HG03045 (cell line): ENCODE data around the gene SLC35F6.
A peak's percentile ranks its signal among the peaks of the same experiment; 100 is the strongest.
"Not testable (repeated sequence)": the region's sequence is repeated elsewhere in the genome, so short reads cannot be mapped to it uniquely, and the experiment has no call there.

Experiments used
- ATAC-seq: cut with Tn5 transposase; IDR thresholded peaks from one replicate; pipeline ENCODE4 v1.9.1; 2021; ENCODE audit warnings: mild to moderate bottlenecking, moderate library complexity; ENCODE audit not compliant: unreplicated experiment

SLC35F6 gene

DNA sequence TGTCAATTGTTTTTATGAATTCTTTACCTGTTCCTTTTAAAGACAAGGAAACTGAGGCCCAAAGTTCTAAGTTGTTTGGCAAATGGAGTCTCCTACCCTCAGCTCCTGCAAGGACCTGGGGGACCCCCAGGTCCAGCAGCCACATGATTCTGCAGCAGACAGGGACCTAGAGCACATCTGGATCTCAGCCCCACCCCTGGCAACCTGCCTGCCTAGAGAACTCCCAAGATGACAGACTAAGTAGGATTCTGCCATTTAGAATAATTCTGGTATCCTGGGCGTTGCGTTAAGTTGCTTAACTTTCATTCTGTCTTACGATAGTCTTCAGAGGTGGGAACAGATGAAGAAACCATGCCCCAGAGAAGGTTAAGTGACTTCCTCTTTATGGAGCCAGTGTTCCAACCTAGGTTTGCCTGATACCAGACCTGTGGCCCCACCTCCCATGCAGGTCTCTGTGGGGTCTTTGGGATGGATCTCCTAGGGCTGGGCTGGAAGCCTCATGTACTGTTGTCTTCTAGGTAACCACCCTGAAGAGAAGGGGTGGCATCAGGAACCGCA is 16.2 kb downstream of the SLC35F6 start:
- no peak for ATAC-seq

DNA sequence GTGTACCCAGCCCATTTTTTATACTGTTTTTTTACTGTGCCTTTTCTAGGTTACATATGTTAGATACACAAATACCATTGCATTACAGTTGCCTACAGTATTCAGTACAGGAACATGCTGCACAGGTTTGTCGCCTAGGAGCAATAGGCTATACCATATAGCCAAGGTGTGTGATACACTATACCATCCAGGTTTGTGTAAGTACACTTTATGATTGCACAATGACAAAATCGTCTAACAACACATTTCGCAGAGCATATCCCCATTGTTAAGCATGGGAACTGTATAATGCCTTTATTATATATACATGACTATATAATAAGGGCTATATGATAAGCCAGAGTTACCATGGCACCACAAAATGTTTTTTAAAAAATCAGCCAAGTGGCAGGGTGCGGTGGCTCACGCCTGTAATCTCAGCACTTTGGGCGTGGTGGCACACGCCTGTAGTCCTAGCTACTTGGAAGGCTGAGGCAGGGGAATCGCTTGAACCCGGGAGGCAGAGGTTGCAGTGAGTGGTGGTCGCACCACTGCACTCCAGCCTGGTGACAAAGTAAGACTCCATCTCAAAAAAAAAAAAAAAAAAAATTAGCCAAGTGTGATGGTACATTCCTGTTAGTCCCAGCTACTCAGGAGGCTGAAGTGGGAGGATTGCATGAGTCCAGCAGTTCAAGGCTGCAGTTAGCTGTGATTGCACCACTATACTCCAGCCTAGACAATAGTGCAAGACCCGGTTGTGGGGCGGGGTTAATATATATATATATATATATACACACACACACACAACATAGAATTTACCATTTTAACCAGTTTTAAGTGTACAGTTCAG is 19.0 kb downstream of the SLC35F6 start:
- no peak for ATAC-seq

DNA sequence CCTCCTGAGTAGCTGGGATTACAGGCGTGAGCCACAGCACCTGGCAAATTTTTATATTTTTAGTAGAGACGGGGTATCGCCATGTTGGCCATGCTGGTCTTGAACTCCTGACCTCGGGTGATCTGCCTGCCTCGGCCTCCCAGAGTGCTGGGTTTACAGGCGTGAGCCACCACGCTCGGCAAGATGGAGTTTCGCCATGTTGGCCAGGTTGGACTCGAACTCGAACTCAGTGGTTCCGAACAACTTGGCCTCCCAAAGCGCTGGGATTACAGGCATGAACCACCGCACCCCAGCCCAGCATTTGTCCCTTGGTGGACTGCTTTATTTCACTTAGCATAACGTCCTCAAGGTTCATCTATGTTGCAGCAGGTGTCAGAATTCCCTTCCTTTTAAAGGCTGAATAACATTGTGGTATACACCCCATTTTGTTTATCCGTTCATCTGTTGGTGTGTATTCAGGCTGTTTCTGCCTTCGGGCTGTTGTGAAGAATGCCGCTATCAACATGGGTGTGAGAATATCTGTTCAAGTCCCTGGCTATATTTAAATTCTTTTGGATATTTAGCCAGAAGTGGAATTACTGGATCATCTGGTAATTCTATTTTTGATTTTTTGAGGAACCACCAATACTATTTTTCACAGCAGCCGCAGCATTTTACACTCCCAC is 20.6 kb downstream of the SLC35F6 start:
- no peak for ATAC-seq

DNA sequence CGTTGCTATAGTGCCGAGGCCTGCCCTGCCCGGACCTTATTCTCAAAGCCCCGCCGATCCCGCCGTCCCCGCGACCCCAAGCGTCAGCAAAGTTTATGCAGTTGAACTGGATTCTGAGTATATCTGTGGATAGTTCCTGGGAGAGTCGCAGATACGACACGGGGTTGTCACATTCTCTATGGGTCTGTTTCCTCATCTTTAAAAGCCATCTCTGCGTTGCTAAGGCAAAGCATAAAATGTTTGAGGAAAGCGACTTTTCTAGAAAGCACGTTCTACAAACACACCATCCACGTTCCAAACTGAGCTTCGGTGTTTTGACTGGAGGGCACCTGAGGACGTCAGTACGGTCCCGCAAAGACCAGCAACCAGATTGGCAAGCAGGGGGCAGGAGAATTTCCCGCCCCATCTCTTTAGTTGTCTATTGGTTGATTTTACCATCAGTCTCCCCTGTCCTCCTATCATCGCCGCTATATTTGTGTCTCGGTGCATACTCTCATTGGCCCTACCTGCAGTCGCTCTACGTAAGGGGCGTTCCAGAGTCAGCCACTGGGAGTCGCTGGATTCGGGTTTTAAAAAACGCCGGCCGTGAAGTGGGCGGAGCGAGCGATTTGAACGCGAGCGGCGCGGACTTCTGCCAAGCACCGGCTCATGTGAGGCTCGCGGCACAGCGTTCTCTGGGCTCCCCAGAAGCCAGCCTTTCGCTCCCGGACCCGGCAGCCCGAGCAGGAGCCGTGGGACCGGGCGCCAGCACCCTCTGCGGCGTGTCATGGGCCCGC is 21.5 kb downstream of the SLC35F6 start, which contains the start of gene CENPA:
TSS of gene CENPA (plus strand) at position 626 of the 776 bp plus-strand sequence. CDS start at position 767, 141 bp downstream.
- peak; percentile 98 for ATAC-seq

DNA sequence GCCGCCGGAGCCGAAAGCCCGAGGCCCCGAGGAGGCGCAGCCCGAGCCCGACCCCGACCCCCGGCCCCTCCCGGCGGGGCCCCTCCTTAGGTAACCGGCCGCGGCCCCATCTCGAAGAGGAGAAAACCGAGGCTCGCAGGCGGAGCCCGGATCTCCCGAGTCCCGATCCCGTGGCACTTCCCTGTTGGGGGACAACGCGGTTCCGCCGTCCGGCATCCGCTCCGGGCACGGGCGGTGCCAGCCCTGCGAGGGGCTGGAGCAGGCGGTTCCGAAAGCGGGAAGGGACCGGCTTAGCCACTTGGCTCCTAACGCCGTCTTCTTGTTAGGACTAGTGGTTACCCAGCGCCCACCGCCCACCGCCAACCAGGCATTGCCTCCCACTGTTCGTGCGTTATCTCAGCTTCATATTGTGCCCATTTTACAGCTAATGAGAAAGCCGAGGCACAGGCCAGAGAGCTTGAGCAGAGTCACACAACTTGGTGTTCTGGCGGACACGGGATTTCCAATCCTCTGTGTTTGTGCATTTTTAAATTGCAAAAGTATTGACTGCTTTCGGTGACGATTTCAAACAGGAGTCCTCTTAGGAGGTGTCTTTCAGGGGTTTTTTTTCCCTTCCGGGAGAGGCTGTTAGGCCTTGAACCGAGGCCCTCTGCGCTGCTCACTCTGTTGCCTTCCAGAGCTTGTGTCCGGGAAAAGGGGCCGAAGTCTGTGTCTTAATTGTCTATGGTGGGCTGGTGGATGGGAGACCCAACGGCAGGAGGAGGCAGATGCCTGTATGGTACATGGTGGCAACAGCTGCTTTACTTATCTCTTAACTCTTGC is 22.3 kb downstream of the SLC35F6 start:
- peak; percentile 13 for ATAC-seq

DNA sequence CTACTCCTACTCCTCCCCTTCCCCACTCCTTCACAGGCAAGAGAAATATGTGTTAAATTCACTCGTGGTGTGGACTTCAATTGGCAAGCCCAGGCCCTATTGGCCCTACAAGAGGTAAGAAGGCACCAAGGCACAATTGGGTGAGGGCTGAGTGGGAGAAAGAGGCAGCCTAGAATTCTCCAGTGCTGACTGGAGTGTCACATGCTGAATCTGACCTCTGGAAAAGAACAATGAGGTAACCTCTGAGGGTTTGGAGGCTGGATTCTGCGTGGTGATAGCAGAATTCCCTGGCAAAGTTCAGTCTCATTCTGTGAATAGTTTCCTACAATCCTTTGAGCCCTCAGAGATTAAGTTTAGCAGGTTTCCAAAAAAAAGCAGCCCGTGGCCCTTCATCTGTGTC is 28.6 kb downstream of the SLC35F6 start:
- no peak for ATAC-seq

DNA sequence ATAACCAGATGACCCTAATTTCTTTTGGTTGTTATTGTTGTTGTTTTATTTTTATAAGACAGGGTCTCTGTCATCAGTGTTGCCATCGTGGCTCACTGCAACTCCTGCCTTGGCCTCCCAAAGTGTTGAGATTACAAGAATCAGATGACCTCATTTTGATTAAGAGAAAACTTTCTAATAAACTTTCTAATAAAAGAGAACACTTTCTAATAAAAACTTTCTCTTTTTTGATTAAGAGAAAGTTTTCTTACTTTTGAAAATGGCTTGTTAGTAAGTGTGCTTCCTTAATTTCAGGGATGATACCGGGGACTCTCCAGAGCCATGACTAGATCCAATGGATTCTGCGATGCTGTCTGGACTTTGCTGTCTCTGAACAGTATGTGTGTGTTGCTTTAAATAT is 29.4 kb downstream of the SLC35F6 start:
- no peak for ATAC-seq

DNA sequence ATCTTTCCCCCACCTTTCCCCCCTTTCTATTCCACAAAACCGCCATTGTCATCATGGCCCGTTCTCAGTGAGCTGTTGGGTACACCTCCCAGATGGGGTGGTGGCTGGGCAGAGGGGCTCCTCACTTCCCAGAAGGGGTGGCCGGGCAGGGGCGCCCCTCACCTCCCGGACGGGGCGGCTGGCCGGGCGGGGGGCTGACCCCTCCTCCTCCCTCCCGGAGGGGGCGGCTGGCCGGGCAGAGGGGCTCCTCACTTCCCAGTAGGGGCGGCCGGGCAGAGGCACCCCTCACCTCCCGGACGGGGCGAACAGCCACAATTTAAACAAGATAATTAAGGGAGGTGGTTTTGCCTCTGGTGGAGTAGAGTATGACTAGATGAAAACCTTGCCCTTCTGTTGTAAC is 31.1 kb downstream of the SLC35F6 start:
- ATAC-seq = not testable (repeated sequence)

DNA sequence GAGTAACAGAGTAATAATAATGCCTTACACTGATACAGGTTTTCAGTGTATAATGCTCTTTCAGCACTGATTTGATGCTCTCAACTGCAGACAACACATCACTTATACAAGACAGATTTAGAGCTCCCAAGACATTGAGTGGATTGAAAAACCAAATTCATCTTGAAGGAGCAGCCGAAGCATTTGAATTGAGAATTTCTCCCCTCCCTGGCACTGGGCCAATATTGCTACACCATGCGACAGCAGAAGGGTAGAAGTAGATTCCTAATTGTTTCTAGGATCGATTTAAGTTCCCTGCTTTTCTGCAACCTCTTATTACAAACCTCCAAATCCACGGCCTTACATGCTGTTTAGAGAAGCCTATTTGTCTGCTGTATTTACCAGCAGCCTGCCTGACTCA is 37.2 kb downstream of the SLC35F6 start:
- no peak for ATAC-seq

DNA sequence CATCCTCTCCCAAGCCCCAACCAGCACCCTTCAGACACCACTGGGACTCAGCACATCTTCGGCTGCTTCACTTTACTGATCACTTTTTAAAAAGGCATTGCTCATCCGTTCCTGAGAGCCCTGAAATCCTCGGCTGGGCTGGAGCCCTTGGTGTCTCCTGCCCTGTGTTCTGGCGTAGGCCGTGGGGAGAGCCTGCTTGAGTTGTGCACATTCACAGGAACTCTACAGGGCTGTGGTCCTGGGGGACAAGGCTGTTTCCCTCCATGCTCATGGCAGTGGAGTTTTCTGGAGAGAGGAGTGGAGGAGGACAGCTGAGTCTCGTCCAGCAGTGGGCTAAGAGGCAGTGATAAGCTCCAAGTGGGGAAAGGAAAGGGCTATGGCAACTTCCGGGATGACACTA is 37.7 kb downstream of the SLC35F6 start:
- no peak for ATAC-seq

DNA sequence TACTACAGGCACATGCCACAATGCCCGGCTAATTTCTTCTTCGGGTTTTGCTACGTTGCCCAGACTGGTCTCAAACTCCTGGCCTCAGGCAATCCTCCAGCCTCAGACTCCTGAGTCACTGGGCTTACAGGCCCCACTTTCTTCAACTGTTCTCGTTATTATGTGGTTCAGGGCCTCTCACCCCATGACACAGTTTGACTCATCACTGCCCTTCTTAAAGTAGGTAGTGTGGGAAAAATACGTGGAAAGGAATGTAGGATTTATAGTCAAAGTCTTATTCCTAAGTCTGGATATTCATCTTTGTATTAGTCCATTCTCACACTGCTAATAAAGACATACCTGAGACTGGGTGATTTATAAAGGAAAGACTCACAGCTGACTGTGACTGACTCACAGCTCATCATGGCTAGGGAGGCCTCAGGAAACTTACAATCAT is 41.2 kb downstream of the SLC35F6 start:
- no peak for ATAC-seq

DNA sequence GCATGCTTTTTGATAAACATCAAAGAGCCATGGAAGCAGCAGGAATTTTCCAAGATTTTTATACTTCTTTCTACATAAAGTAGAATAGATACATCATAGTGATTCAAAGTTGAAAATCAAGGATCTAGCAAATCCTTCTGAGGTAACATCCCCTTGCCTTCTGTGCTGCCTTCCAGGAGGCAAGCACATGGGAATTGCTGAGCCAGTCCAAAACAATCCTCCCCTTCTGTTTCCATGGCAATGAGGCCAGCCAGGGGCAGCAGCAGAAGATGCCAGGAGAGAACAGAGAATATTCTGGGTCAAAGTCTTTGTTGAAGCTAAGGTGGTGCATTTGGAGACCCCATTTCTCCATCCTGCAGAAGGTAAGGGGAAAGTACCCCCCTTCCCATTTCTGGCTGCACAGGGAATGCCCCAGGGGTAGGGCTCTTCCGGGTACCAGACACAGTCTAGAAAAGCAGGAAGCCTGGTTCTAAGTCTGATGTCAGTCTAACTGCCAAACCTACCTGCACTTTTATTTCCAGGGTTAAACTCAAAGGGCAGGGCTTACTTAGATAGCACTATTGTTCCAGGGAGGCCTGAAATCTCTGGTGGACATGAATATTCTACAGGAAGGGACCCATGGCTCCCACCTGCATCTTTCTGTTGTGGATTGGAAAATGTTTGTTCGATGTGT is 43.8 kb downstream of the SLC35F6 start:
- ATAC-seq = no peak

DNA sequence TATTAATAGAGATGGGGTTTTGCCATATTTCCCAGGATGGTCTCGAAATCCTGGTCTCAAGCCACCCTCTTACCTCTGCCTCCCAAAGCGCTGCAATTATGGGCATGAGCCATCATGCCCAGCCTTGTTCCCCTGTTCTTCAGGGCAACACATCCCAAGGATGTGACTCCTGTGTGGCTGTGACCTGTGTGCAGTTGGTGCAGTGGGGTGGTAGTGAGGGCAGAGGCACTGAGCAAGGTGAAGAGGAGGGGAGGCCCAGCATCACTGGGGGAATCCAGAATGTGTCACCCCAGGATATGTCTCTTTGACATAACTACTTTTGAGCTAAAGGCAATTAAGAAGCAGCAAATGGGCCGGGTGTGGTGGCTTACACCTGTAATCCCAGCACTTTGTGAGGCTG is 45.1 kb downstream of the SLC35F6 start:
- ATAC-seq = no peak

DNA sequence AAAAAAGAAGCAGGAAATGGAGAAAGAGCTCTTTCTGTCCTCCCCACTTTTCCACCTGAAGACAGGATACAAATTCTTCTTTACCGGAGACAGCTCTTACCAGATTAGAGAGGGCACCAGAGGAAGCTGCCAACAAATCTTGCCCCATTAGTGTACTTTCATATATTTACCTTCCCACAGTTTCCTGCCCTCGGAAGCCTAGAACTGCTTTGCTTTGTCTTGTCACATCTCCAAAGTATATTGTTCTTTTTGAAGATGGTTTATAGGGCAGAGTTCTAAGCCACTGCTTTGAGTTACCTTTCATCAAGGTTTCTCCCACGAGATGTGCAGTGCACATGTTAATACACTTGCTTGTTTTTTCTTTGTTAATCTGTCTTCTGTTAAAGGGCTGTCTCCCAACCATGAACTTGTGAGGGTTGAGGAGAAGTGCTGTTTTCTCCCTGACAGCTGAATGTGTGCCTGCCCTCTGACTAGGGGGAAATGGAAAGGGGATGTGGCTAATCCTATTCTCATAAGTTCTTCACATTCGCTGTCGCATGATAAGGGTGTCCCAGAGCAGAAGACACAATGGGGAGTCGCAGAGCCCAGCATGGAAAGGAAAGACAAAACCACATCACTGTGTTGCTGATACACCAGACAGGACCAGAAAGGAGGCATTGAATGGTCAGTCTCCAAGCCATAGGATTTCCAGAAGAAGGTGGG is 45.9 kb downstream of the SLC35F6 start:
- no peak for ATAC-seq

DNA sequence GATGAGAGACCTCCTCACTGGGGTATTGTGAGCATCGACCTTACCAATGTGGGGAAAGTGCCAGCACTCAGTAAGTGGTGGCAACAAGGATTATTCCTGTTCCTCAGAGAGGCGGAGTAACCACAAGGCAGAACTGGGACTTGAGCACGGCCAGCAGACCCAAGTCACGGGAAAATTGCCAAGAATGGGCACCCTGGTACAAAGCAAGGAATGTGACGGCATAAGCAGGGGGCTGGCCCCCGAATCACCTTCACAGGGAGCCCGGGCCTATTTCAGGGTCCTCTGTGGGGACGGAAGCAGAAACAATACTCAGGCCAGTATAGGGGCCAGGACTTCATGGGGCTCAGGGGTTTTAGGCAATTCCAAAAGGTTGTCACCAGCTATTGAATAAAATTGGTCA is 47.2 kb downstream of the SLC35F6 start:
- ATAC-seq = no peak

DNA sequence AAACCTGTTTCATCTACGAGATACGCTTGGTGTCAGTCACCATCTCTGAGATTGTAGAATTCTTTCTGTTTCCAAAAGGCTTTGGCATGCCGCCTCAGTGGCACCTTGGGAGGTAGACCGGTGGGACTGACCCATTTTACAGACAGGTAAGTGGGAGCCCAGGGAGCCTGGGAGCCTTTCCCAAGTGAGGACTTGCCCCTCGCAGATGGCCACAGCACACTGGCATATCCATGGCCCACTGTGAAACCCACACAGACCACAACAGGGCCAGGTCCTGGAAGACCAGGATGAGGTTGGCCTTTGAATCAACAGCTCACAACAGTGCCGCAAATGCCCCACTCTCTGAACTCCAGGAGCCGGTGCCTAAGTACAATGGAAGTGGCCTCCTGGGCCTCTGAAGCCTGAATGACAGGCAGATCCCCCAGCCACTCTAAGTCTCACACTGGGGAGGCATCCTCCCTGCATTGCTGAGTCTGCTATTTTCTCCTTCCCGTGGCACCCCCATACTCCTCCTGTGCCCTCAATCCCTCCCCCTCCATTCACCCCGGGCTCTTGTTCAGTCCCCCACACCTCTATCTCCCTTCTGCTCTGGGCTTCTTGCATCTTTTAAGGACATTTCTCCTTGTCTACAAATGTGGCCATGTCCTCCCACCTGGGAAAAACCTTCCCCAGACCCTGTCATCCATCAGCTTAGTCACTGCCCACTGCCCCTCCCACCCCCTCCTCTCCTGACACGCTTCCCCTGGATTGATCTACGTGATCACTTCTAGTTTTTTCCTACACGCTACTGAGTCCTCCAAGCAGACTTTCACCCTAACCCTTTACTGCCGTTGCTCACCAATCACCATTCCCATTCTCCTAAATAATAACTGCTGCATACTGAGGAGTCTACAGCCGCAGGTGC is 48.0 kb downstream of the SLC35F6 start:
- no peak for ATAC-seq

DNA sequence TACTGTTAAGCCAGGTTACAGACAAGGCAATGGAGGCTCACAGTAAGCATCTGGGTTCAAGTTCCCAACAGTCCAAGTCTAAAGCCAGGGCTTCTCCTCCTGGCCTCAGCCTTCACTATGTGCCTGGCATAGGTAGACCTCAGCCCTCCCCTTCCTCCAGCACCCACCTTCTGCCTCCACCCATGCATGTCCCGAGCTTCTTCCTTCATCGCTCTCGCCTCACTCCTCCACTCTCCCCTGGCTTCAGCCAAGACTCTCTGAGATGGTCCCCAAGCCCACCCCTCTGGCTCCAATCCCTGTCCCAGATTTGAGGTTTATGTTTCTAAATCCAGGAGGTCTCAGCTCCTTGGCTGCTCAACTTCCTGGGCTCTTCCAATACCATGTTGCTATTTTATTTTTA is 48.6 kb downstream of the SLC35F6 start:
- ATAC-seq = no peak

DNA sequence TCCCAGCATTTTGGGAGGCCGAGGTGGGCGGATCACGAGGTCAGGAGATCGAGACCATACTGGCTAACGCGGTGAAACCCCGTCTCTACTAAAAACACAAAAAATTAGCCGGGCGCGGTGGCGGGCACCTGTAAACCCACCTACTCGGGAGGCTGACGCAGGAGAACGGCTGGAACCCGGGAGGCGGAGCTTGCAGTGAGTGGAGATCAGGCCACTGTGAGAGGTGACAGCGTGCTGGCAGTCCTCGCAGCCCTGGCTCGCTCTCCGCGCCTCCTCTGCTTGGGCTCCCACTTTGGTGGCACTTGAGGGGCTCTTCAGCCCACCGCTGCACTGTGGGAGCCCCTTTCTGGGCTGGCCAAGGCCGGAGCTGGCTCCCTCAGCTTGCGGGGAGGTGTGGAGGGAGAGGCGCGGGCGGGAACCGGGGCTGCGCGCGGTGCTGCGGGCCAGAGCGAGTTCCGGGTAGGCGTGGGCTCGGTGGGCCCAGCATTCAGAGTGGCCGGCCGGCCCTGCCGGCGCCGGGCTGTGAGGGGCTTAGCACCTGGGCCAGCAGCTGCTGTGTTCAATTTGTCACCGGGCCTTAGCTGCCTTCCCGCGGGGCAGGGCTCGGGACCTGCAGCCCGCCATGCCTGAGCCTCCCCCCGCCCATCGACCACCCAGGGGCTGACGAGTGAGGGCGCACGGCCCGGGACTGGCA is 50.1 kb downstream of the SLC35F6 start:
- not testable (repeated sequence) for ATAC-seq
